ENCODE data around the gene DCBLD1. TPM values are rescaled to one million over a fixed set of nuclear protein-coding genes. Genes with fewer than 3 reads are reported as not detected.

DCBLD1 gene
- total RNA-seq, 2 experiments from 2014 or later: 1.3 to 1.4 TPM

DNA sequence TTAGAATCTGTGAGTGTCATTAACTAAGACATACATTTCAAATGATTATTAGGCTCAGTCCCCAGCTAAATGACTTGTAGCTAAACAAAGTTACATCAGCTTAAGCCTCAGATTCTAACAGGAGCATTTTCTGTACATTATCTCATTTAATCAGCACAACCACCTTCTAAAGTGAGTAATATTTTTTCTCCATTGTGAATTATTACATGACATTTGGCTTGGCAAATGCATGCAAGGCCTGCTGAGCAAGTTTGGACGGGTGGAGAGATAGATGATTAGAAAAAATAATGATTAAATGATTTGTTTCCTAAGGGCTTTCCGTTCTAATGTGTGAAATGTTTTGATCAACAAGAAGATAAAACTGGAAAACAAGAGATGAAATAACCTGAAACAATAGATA is 20.7 kb downstream of the DCBLD1 start:
- CTCF ChIA-PET: no interaction called here
- intact Hi-C loops (cut with DNase I, micrococcal nuclease): no loop called here
- TF ChIP-seq, protein P1, sequence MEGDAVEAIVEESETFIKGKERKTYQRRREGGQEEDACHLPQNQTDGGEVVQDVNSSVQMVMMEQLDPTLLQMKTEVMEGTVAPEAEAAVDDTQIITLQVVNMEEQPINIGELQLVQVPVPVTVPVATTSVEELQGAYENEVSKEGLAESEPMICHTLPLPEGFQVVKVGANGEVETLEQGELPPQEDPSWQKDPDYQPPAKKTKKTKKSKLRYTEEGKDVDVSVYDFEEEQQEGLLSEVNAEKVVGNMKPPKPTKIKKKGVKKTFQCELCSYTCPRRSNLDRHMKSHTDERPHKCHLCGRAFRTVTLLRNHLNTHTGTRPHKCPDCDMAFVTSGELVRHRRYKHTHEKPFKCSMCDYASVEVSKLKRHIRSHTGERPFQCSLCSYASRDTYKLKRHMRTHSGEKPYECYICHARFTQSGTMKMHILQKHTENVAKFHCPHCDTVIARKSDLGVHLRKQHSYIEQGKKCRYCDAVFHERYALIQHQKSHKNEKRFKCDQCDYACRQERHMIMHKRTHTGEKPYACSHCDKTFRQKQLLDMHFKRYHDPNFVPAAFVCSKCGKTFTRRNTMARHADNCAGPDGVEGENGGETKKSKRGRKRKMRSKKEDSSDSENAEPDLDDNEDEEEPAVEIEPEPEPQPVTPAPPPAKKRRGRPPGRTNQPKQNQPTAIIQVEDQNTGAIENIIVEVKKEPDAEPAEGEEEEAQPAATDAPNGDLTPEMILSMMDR (IDR thresholded peaks at IDR 0.05): no peak

GRCh38 chr6:117504478-117505144 is 22.1 kb downstream of the DCBLD1 start:
- no peak overlapping the region for H3K27ac Mint-ChIP-seq
- POLR2A ChIA-PET: no interaction called here
- CTCF ChIA-PET: no interaction called here

More for the DNA sequence above, 20.7 kb downstream of the DCBLD1 start:
- no peaks in the 10 kb centered on the region for H3K9me3 ChIP-seq (ENCODE audit: control insufficient read depth in 1 of 2, insufficient read depth in 1 of 2, low read length in 2 of 2)
- H3K4me3 ChIP-seq (ENCODE audit: low read length): no peak overlapping the region
- H3K9me3 Mint-ChIP-seq: no peaks in the 10 kb centered on the region
- no peak overlapping the region for H3K27ac ChIP-seq (ENCODE audit: low read depth in 1 of 2, low read length in 2 of 2)
- no peaks in the 10 kb centered on the region for H3K27me3 ChIP-seq (ENCODE audit: control insufficient read depth in 1 of 2, insufficient read depth in 2 of 2, low read length in 2 of 2)
- POLR2A ChIA-PET: no interaction called here
- ATAC-seq (ENCODE audit: poor library complexity) (no peak), DNase-seq (no peak)
- H3K27ac Mint-ChIP-seq: no peak overlapping the region
- H3K4me3 Mint-ChIP-seq: no peak overlapping the region
- H3K27me3 Mint-ChIP-seq: no peaks in the 10 kb centered on the region
- no peaks in the 10 kb centered on the region for H3K4me1 Mint-ChIP-seq (ENCODE audit: low read depth)
- H3K4me1 ChIP-seq (ENCODE audit: insufficient read depth, low read length): no peaks in the 10 kb centered on the region
- no peaks in the 10 kb centered on the region for H3K36me3 Mint-ChIP-seq (ENCODE audit: low read depth)
- H3K36me3 ChIP-seq (ENCODE audit: insufficient read depth, low read length): no peaks in the 10 kb centered on the region

GRCh38 chr6:117505311-117505710 is 22.8 kb downstream of the DCBLD1 start:
- Mint-ChIP-seq H3K27ac (no peak overlapping the region), H3K4me1 (ENCODE audit: low read depth) (no peaks in the 10 kb centered on the region), H3K9me3 (no peaks in the 10 kb centered on the region), H3K27me3 (peaks cover 10% of the 10 kb centered on the region), H3K4me3 (no peak overlapping the region), H3K36me3 (ENCODE audit: low read depth) (no peaks in the 10 kb centered on the region)
- POLR2A ChIA-PET: no interaction called here
- TF ChIP-seq, protein P1 (IDR thresholded peaks at IDR 0.05): no peak
- no peak overlapping the region for H3K27ac ChIP-seq (ENCODE audit: low read depth in 1 of 2, low read length in 2 of 2)
- CTCF ChIA-PET: no interaction called here
- no peak for DNase-seq
- H3K36me3 ChIP-seq (ENCODE audit: insufficient read depth, low read length): no peaks in the 10 kb centered on the region
- no peaks in the 10 kb centered on the region for H3K9me3 ChIP-seq (ENCODE audit: control insufficient read depth in 1 of 2, insufficient read depth in 1 of 2, low read length in 2 of 2)
- no peaks in the 10 kb centered on the region for H3K27me3 ChIP-seq (ENCODE audit: control insufficient read depth in 1 of 2, insufficient read depth in 2 of 2, low read length in 2 of 2)
- H3K4me3 ChIP-seq (ENCODE audit: low read length): no peak overlapping the region
- no peaks in the 10 kb centered on the region for H3K4me1 ChIP-seq (ENCODE audit: insufficient read depth, low read length)
- intact Hi-C loops (cut with DNase I, micrococcal nuclease): no loop called here
- no peak for ATAC-seq (ENCODE audit: poor library complexity)

More at GRCh38 chr6:117504478-117505144, 22.1 kb downstream of the DCBLD1 start:
- no peak for DNase-seq
- no peaks in the 10 kb centered on the region for H3K36me3 ChIP-seq (ENCODE audit: insufficient read depth, low read length)
- H3K4me3 ChIP-seq (ENCODE audit: low read length): no peak overlapping the region
- no peaks in the 10 kb centered on the region for H3K36me3 Mint-ChIP-seq (ENCODE audit: low read depth)
- peaks cover 8% of the 10 kb centered on the region for H3K27me3 Mint-ChIP-seq
- TF ChIP-seq, protein P1 (IDR thresholded peaks at IDR 0.05): no peak
- H3K4me1 ChIP-seq (ENCODE audit: insufficient read depth, low read length): no peaks in the 10 kb centered on the region
- H3K27me3 ChIP-seq (ENCODE audit: control insufficient read depth in 1 of 2, insufficient read depth in 2 of 2, low read length in 2 of 2): no peaks in the 10 kb centered on the region
- H3K4me3 Mint-ChIP-seq: no peak overlapping the region
- H3K27ac ChIP-seq (ENCODE audit: low read depth in 1 of 2, low read length in 2 of 2): no peak overlapping the region
- intact Hi-C loops (cut with DNase I, micrococcal nuclease): no loop called here
- no peak for ATAC-seq (ENCODE audit: poor library complexity)
- no peaks in the 10 kb centered on the region for H3K4me1 Mint-ChIP-seq (ENCODE audit: low read depth)
- no peaks in the 10 kb centered on the region for H3K9me3 ChIP-seq (ENCODE audit: control insufficient read depth in 1 of 2, insufficient read depth in 1 of 2, low read length in 2 of 2)
- no peaks in the 10 kb centered on the region for H3K9me3 Mint-ChIP-seq
